ENCODE measurements around the gene NLRP13. TPM values are rescaled to one million over a fixed set of nuclear protein-coding genes. Genes with fewer than 3 reads are reported as not detected.

The NLRP13 gene
- total RNA-seq, 2 experiments from 2014 or later, result not detected

GRCh38 chr19:55898911-55899310 is 33.2 kb downstream of the NLRP13 start:
- intact Hi-C loops (cut with DNase I, micrococcal nuclease), result no loop called here
- Histone ChIP-seq H3K27ac (ENCODE audit: low read depth in 1 of 2, low read length in 2 of 2) (no peak overlapping the region), H3K9me3 (ENCODE audit: control insufficient read depth in 1 of 2, insufficient read depth in 1 of 2, low read length in 2 of 2) (peaks cover 0 to 17% of the 10 kb centered on the region in 2 experiments), H3K4me1 (ENCODE audit: insufficient read depth, low read length) (no peaks in the 10 kb centered on the region), H3K27me3 (ENCODE audit: control insufficient read depth in 1 of 2, insufficient read depth in 2 of 2, low read length in 2 of 2) (no peaks in the 10 kb centered on the region), H3K36me3 (ENCODE audit: insufficient read depth, low read length) (no peaks in the 10 kb centered on the region), H3K4me3 (ENCODE audit: low read length) (no peak overlapping the region)
- Mint-ChIP-seq H3K4me3 (no peak overlapping the region), H3K36me3 (ENCODE audit: low read depth) (no peaks in the 10 kb centered on the region), H3K4me1 (ENCODE audit: low read depth) (no peaks in the 10 kb centered on the region), H3K27ac (no peak overlapping the region), H3K27me3 (no peaks in the 10 kb centered on the region), H3K9me3 (peaks cover 9% of the 10 kb centered on the region)
- DNase-seq (no peak), ATAC-seq (ENCODE audit: poor library complexity) (no peak)
- no peak for TF ChIP-seq CTCF (IDR thresholded peaks at IDR 0.05)
- CTCF ChIA-PET, result no interaction called here
- POLR2A ChIA-PET, result no interaction called here

GRCh38 chr19:55882626-55883025 is 49.5 kb downstream of the NLRP13 start:
- no peak for TF ChIP-seq CTCF (IDR thresholded peaks at IDR 0.05)
- peaks cover 15% of the 10 kb centered on the region for H3K9me3 Mint-ChIP-seq
- Histone ChIP-seq H3K9me3 (ENCODE audit: control insufficient read depth in 1 of 2, insufficient read depth in 1 of 2, low read length in 2 of 2) (peaks cover 16 to 19% of the 10 kb centered on the region in 2 experiments), H3K27ac (ENCODE audit: low read depth in 1 of 2, low read length in 2 of 2) (no peak overlapping the region), H3K36me3 (ENCODE audit: insufficient read depth, low read length) (no peaks in the 10 kb centered on the region), H3K4me1 (ENCODE audit: insufficient read depth, low read length) (no peaks in the 10 kb centered on the region), H3K27me3 (ENCODE audit: control insufficient read depth in 1 of 2, insufficient read depth in 2 of 2, low read length in 2 of 2) (peaks cover 0 to 3% of the 10 kb centered on the region in 2 experiments), H3K4me3 (ENCODE audit: low read length) (no peak overlapping the region)
- H3K27me3 Mint-ChIP-seq, result no peaks in the 10 kb centered on the region
- ChIA-PET CTCF (no interaction called here), POLR2A (no interaction called here)
- H3K36me3 Mint-ChIP-seq (ENCODE audit: low read depth), result no peaks in the 10 kb centered on the region
- ATAC-seq (ENCODE audit: poor library complexity) (no peak), DNase-seq (no peak)
- H3K27ac Mint-ChIP-seq, result no peak overlapping the region
- intact Hi-C loops (cut with DNase I, micrococcal nuclease), result no loop called here
- H3K4me3 Mint-ChIP-seq, result no peak overlapping the region
- no peaks in the 10 kb centered on the region for H3K4me1 Mint-ChIP-seq (ENCODE audit: low read depth)

- Histone ChIP-seq H3K36me3 (ENCODE audit: insufficient read depth, low read length) (no peaks in the 10 kb centered on the region), H3K4me3 (ENCODE audit: low read length) (no peak overlapping the region), H3K9me3 (ENCODE audit: control insufficient read depth in 1 of 2, insufficient read depth in 1 of 2, low read length in 2 of 2) (peaks cover 14 to 16% of the 10 kb centered on the region in 2 experiments), H3K27me3 (ENCODE audit: control insufficient read depth in 1 of 2, insufficient read depth in 2 of 2, low read length in 2 of 2) (no peaks in the 10 kb centered on the region), H3K27ac (ENCODE audit: low read depth in 1 of 2, low read length in 2 of 2) (no peak overlapping the region), H3K4me1 (ENCODE audit: insufficient read depth, low read length) (no peaks in the 10 kb centered on the region)
- Mint-ChIP-seq H3K36me3 (ENCODE audit: low read depth) (no peaks in the 10 kb centered on the region), H3K4me1 (ENCODE audit: low read depth) (no peaks in the 10 kb centered on the region), H3K27me3 (no peaks in the 10 kb centered on the region), H3K4me3 (no peak overlapping the region), H3K9me3 (peaks cover 22% of the 10 kb centered on the region), H3K27ac (no peak overlapping the region)
- intact Hi-C loops (cut with DNase I, micrococcal nuclease), result no loop called here
- no peak for TF ChIP-seq CTCF (IDR thresholded peaks at IDR 0.05)
- CTCF ChIA-PET, result no interaction called here
- DNase-seq, result no peak
- POLR2A ChIA-PET, result no interaction called here
- no peak for ATAC-seq (ENCODE audit: poor library complexity)
These were observed 54.9 kb downstream of the NLRP13 start for GRCh38 chr19:55877211-55877610.
